HG02938 (cell line): ENCODE measurements around the gene PAPOLB.

Experiments used
- ATAC-seq: cut with Tn5 transposase; IDR thresholded peaks from one replicate; pipeline ENCODE4 v1.9.1; 2021; ENCODE audit warnings: mild to moderate bottlenecking, moderate library complexity; ENCODE audit not compliant: unreplicated experiment

Gene PAPOLB

DNA sequence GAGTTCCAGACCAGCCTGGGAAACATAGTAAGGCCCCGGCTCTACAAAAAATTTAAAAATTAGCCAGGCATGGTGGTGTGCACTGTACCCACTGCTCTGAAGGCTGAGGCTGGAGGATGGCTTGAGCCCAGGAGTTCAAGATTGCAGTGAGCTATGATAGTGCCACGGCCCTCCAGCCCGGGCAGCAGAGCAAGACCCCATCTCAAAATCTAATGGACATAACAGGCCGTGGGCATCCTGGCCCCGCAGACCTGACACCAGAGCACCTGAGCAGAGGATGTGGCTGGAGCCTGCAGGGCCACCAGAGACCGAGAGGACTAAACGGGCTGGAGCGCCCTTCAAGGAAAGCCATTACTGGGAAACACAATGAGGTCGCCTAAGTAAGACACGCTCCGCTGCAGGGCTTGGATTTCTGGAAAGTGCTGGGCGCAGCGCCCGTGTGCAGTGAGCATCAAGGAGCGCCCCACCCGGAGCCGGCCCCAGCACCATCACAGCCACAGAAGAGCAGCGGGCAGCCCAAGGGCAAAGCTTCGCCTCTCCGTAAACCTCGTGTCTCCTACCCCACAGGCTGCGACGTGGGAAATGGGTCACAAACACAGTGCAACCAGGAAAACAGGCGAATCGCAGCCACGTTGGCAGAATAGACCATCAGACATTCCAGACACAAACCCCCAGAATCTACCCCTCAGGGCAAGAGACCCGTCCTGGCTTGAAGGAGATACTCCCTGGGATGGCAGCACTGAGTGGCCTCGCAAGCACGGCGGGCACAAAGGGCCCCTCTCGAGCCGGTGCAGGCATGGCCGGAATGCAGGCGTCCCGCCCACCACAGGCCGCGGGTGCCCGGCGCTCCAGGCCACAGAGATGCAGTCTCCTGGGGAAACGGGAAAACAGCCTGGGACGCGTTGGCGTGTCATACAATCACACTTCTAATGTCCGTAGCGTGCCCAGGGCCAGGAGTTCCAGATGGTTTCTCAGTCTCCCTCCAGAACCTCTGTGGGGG, 16.8 kb upstream of the PAPOLB start:
- no peak for ATAC-seq

DNA sequence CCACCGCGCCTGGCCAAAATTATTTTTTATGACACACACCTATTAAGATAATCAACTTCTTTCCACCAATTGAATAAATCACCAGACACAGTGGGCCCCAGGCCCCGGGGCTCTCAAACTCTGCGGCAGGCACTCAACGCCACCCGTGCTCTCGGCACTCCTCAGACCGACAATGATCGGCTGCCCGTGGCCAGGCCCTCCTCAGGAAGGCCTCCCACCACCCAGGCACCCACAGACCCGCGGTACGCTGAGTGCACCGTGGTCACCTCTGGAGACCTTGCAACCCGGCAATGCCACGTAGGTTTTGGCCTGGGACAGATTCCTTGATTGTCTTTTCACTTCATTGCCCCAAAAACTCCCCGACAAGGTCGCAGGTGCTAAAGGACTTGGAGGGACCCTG, 14.8 kb upstream of the PAPOLB start:
- no peak for ATAC-seq

DNA sequence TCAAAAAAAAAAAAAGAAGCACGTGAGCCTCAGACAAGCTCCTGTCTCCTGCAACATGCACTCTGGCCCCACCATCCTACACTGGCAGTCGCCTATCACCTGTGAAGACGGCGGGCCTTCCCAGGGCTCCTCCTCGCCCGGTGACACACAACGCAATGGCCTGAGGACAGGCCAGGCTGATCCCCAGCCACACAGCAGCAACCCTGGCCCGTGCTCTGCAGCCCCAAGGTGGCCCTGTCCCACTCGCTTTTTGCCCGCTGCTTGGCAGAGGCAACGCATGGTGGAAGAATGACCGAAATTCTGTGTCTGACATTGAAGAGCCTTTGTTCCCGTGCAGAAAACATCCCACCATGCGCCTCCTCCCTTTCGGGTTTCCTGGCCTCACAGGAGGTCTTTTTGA, 13.6 kb upstream of the PAPOLB start:
- ATAC-seq = no peak

DNA sequence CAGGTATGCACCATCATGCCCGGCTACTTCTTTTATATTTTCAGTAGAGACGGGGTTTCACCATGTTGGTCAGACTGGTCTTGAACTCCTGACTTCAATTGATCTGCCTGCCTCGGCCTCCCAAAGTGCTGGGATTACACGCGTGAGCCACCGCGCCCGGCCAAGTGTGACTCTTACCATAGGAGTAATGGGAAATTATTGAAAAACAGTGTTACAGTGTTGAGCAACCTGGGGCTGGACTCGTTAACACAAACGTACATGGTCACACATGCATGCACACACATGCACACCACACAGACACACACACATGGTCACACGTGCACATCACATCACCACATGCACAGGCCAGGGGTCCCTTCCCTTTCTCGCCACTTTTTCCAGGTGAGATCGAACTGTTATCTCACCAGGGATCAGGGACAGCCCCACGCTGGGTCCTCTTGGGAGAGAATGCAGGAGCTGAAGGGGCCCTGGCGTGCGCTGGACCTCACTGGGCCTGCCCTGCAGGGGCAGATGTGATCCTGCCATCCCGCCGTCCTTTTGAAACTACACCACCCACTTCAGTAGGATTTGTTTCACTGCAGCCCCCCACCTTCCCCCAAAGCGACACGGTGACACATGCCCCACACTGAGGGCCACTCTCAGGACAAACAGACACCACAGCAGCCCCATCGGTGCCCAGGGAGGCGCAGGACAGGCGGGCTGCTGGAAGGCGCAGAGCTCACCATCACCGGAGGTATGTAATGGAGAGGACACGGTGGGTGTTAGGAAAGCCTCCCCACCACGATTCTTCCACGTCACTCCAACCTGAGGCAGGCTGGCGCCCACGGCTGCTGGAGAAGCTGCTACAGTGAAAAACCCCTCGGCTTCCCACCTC, 11.5 kb upstream of the PAPOLB start:
- no peak for ATAC-seq

DNA sequence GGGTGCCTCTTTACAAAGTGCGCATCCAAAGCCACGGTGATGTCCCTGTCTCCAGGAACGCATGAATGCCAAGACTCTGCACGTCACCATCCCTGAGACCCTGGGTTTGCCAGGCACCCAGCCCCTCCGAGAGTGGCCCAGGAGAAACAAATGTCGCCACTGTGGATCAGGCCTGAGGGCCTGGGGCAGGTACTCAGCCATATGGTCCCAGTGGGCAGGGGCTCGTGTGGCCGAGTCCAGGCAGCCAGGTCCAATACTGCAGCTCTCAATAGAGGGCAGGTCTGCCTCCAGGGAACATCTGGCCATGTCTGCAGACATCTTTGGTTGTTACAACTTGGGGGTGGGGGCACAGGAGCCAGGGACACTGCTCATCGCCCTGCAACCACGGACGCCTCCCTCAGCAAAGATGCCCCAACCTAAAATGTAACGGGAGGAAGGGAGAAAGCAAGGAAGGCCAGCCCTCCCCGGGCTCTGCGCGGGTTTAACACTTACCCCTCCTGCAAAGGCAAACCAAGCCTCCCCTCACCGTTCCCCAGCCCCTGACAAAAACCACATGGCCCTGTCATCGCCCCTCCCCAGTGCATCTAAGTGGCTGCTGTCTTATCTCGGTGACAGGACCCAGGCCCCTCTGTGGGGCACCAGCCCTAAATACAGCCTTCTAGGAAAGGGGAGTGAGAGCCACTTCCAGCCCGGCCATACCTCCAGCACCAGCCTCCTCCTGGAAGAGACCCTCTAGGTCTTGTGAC, 10.3 kb upstream of the PAPOLB start:
- ATAC-seq = no peak

DNA sequence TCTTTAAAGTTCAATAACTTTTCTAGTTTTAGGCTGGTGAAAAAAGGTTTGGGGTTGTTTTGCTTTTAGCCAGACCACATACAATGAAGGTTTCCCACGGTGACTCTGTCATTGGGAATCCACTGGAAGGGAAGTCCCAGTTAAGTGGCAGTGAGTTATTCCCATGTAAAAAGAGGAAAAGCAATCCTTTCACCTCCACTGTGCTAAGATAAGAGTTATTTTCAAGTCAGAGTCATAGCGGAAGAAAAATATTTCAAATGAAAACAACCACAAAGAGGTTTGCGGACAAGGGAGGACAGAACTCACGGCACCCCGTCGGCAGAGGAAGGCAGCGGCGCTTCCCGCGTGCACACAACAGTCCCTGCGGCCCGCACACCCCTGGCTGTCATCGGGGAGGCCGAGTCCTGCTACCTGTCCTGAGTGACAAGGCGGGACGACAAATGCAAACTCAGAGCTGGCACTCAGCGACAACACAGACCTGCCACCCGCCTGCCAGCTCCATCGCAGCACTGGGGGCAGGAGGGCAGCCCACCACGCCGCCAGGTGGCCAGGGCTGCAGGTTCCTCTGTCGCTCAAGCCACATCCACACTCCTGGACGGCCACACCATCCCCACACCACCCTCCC, 9.3 kb upstream of the PAPOLB start:
- ATAC-seq = no peak

DNA sequence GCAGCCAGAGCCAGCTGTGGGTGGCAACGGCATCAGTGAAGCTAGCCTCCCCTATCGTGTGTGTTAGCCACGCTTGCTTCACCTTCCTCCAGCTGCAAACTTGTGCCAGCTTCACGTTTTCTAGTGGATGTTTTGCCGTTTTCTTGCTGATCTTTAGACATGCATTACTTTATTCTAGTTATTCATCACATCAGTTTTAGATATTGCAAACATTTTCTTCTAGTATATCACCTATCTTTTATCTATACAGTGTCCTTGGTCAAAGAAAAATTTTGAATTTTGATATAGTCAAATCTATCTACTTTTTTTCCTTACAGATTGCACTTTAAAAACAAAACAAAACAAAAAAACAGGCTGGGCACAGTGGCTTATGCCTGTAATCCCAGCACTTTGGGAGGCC, 6.7 kb upstream of the PAPOLB start:
- ATAC-seq = no peak

DNA sequence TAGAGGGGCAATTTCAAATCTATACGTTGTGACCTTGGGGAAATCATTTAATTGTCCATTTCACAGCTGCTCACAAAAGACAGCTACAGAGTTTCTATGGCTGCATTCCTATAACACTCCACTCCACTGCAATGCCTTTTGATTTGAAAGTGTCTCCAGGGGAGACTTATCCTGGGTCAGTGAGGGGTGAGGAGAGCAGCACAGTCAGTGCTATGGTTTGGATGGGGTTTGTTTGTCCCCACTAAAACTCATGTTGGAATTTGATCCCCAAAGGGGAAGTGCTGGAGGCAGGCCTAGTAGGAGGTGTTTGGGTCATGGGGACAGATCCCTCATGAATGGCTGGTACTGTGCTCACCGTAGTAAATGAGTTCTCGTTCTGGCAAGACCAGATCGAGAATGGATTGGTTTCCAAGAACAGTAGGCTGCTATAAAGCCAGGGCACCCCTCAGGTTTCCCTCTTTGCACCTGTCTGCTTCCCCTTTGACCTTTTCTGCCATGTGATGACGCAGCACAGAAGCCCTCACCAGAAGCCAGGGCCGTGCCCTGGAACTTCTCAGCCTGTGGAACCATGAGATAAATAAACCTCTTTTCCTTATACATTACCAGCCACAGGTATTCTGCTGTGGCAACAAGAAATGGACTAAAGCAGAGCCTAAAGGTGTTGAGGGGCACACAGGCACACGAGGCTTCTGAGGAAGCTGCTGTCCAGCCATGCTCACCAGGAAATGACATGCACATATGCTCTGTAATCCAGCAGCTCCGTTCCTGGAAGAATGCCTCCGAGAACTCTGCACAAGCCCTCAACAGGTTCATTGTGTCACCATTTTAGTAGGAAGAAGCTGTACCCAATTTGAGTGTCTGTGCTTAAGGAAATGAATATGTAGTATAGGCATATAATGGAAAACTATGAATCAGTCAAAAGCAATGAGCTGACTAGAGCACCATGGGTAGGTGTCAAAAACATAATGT, 5.0 kb upstream of the PAPOLB start:
- ATAC-seq = no peak

DNA sequence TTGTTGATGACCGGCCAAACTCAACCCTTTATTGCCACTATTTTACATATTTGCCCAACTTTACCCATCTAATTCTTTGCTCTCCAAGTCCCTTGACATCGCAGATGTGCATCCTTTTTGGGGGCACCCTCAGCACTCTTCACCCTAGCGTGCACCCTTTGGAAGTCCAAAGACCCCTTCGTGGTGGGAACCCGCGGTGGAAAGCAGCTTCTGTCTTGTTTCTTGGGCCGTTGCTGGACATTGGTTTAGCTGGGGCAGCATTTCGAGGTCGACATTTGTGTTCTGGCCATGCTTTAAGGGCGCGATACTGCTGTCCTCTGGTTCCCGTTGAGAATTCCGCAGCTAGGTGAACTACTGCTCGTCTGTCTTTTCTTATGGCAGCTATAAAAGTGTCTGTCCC, 326 bp upstream of the PAPOLB start:
- ATAC-seq = no peak

DNA sequence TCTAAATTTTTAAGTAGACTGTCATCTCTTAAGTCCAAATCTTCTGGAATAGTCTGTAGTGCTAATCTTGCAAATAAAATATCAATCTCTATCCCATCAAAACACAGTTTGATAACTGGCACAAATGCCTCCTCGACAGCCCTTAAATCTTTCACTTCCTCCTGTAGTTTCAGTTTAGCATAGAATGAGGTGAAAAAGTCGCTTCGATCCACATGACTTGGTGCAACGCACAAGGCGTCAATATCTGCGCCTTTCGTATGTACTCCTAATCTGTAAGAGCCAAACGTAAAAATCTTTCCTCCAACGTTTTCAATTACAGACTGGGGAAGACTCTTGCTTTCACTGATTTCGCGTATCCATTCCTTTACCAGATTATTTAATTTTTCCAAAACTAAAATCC, 603 bp downstream of the PAPOLB start:
- no peak for ATAC-seq

DNA sequence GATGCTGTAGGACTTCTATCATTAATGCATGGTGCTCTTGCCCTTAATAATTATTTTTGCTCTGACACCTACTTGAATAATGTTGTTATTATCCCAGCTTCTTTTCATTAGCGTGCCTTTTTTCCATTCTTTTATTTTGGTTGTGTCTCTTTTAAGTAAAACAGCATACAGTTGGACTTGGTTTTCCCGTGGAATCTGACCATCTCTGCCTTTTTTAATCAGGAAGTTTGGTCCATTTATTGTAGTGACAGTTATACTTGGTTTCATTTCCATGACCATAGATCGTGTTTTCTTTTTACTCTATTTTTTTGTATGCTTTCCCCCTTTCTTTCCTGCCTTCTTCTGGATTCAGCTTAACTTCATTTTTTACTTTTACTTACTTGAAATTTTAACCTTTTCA, 4.6 kb downstream of the PAPOLB start:
- no peak for ATAC-seq

DNA sequence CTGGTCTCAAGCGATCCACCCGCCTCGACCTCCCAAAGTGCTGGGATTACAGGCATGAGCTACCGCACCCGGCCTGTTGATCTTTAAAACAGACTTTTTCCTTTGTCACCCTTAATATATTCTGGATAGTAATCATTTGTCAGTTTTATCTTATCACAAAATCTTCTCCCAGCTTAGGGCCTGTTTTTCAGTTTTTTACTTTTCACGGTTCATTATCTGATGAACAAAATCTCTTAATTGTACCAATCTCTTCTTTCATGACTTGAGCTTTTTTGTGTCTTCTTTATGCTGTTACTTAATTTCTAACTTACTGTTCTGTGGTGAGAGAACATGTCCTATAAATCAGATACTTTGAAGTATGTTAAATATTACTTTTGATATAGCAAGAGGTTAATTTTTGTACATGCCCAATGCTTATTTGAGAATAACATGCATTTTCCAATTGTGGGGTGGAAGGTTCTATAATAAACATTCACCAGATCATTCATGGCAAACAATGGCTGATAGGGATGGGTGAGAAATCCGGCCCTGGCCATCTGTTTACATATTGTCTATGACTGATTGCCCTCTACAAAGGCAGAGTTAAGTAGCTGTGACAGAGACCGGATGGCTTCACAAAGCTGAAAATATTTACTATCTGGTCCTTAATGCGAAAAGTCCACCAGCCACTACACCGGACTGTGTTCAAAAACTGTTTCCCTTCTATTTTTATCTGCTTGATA, 5.3 kb downstream of the PAPOLB start:
- ATAC-seq = no peak

DNA sequence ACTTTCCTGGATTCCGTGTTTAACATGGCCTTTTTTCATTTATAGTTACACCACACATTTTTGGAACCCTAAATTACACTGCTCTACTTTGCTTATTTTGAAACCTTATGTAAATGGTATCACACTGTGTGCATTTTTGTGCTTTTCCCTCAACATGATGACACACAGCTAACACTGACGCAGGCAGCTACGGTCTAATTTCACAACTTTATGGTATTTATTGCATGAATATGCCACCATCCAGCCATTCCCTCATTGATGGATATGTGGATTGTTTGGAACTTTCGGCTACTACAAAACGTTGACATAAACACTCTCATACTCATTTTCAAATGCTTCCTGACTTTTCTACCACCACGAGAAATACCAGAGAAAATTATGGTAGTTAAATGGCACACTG, 6.9 kb downstream of the PAPOLB start:
- no peak for ATAC-seq

DNA sequence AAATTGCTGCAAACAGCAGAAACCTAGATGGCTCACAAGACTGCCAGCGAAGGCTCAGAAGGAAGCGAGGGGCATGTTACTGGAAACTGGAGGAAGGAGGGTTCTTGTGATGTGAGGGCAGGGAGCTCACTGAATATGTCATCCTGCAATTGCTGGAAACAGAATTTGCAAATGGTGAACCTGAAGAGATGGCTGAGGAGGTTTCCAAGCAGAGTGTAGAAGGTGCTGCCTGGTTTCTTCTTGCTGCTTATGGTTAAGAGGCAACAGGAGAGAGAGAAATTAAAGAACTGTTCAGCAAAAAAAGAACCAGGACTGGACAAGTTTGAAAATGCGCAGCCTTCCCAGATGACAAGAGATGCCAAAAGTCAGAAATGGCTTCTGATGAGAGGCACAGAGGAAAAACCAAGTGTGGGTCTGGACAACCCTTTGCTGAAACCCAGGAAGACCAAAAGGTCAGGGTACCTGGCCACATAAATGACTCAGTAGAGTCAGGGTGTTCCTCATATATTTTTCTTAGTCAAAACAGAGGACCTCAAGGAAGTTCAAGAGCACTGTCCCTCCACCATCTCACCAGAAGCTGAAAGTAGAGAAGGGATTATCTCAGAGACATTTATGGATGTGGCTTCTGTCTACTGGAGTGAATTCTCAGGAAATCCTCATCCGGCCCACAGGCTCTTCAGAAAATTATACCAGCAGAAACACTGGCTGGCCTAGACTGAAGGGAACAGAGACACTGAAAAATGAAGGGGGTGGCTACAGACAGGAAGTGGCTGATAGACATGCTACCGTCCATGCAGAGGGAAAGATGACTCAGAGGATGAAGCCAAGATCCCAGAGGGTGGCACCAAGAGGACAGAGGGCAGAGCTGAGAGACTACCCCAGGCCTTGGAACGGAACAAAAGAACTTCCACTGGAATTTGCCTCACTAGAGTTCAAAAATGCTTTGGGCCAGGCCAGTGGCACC, 10.1 kb downstream of the PAPOLB start:
- ATAC-seq = no peak

DNA sequence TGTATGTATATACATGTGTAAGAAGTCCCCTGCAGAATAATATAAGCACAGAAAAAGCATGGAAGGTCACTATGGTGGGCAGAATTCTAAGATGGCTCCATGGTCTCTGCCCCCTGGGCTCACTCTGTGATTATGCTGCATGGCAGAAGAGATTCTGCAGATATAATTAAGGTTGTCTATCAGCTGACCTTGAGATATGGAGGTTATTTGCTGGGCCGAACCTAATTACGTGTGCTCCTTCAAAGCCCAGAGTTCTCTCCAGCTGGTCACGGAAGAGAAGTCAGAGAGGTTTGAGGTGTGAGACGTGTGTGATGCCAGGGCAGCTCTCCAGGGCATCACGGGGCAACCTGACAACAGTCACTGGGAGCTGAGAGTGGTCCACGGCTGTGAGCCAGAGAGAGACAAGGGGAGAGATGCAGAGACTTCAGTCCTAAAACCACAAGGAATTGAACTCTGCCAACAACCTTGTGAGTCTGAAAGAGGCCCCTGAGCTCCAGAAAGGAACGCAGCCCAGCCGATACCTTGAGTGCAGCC, 11.5 kb downstream of the PAPOLB start:
- ATAC-seq = no peak

DNA sequence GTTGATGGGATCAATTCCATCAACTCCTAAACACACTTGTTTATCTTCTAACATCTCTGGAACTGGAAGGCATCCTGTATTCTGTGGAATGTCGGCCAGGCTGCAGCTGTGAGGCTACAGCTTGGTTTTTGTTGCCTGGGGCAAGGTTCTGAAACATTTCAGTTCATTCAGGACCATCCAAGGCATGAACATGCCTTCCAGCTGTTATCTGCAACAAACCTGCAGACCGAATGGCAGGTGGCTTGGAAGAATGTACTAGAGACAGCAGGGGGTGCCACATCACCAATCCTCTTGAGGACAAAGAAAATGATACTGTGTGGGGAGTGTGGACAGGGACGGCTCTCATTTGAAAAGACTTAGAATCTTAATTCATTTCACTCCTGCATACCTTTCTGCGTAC, 12.4 kb downstream of the PAPOLB start:
- no peak for ATAC-seq

DNA sequence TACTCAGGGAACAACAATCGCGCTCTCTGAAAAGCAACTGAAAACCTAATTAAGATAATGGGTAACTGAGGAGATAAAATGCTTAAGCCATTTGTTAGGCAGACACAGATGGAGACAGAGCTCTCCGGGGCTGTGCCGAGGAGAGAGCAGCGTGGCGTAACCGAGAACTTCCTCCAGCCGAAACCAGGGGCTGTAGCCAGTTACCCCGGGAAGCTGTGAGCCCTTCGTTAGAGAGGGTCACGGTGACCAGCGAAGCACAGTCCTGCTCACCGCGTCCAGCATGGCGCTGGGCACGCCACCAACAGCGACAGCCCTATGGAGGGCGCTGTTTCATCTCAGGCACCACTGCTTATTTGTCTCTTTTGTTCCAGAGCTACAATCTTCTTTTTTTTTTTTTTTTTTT, 16.1 kb downstream of the PAPOLB start:
- no peak for ATAC-seq
